HepG2 (cell line): Measurements from ENCODE around the gene PDIA6. TPM values are rescaled to one million over a fixed set of nuclear protein-coding genes. Genes with fewer than 3 reads are reported as not detected.

Experiments used
- ATAC-seq: fragments of 200-7000 bp; cut with Tn5 transposase; 3 replicates; pipeline ENCODE4 v1.9.1; 2020; ENCODE audit warnings: mild to moderate bottlenecking, moderate library complexity
- BruUV-seq: library from RNA; stranded (reverse); fragments of 400-500 nt; replicated peaks from 2 replicates; lab custom pipeline; 2021; lab: Mats Ljungman, UMichigan
- CTCF ChIA-PET: fragments of 300-600 bp; formaldehyde crosslinking; extraction: SDS; loops from one replicate; lab custom pipeline; 2021; ENCODE audit warnings: low total read pairs, inconsistent platforms, low intra/inter-chr PET ratio; lab: Yijun Ruan, JAX
- POLR2A ChIA-PET: fragments of 350-600 bp; sonication (Branson Sonifier 250); formaldehyde crosslinking; loops from one replicate; lab custom pipeline; 2020; ENCODE audit warnings: antibody characterized with exemption, inconsistent platforms; lab: Yijun Ruan, JAX
- DNase-seq: peaks from one replicate; pipeline ENCODE4 v3.0.0-alpha.2; 2015; ENCODE audit warnings: low spot score
- FAIRE-seq: peaks from 3 replicates; lab custom pipeline; 2011; peaks lifted over from hg19 to GRCh38; lab: Jason Lieb, UNC
- H2AFZ ChIP-seq: one replicate; pipeline ENCODE4 v1.6.1; 2011; ENCODE audit warnings: low read length, inconsistent platforms
- H3K27ac ChIP-seq: fragments of 300-600 bp; 3 replicates; pipeline ENCODE4 v1.8.0; 2011; ENCODE audit warnings: mixed run types, mild to moderate bottlenecking, mixed read lengths, low read length, inconsistent platforms; ENCODE audit not compliant: insufficient read depth; ENCODE audit errors: extremely low read length
- H3K27me3 ChIP-seq, 2 experiments: fragments of 200-600 bp in 1 of 2; 2 replicates in 1 of 2; 3 replicates in 1 of 2; pipeline versions ENCODE4 v1.6.0 to v1.8.0; 2011; ENCODE audit warnings: low read length in 2 of 2, mild to moderate bottlenecking in 2 of 2, moderate library complexity in 2 of 2, inconsistent platforms in 1 of 2; ENCODE audit not compliant: insufficient read depth in 2 of 2, control insufficient read depth in 1 of 2
- H3K36me3 ChIP-seq, 2 experiments: fragments of 200-600 bp in 1 of 2; replicated peaks in 1 of 2; 2 replicates in 1 of 2; 3 replicates in 1 of 2; pipeline versions ENCODE4 v1.5.1 to v1.8.0; 2011; ENCODE audit warnings: low read length in 2 of 2, inconsistent platforms in 1 of 2; ENCODE audit not compliant: insufficient read depth in 2 of 2, control insufficient read depth in 1 of 2
- H3K4me1 ChIP-seq: 2 replicates; pipeline ENCODE4 v1.5.1; 2012; ENCODE audit warnings: low read length, inconsistent platforms; ENCODE audit not compliant: insufficient read depth
- H3K4me2 ChIP-seq: 2 replicates; pipeline ENCODE4 v1.6.0; 2011; ENCODE audit warnings: low read depth, low read length, inconsistent platforms
- H3K4me3 ChIP-seq, 3 experiments: fragments of 200-600 bp in 1 of 3; sonication (generic), shearing (Covaris generic) in 1 of 3; replicated peaks in 1 of 3; 2 replicates each; pipeline ENCODE4 v1.5.1; 2011 to 2016; ENCODE audit warnings: low read length in 3 of 3, inconsistent platforms in 2 of 3, low read depth in 2 of 3, mild to moderate bottlenecking in 2 of 3, control low read depth in 1 of 3, mixed read lengths in 1 of 3; ENCODE audit not compliant: insufficient read depth in 1 of 3
- H3K79me2 ChIP-seq: one replicate; pipeline ENCODE4 v1.6.1; 2011; ENCODE audit warnings: low read length, inconsistent platforms; ENCODE audit not compliant: insufficient read depth
- H3K9ac ChIP-seq: 2 replicates; pipeline ENCODE4 v1.6.0; 2011; ENCODE audit warnings: mild to moderate bottlenecking, low read depth, low read length, inconsistent platforms; ENCODE audit not compliant: insufficient read depth
- H3K9me3 ChIP-seq: 2 replicates; pipeline ENCODE4 v1.5.1; 2012; ENCODE audit warnings: mild to moderate bottlenecking, low read length
- H4K20me1 ChIP-seq: 2 replicates; pipeline ENCODE4 v1.6.0; 2011; ENCODE audit warnings: inconsistent platforms, mild to moderate bottlenecking, low read length, moderate library complexity; ENCODE audit not compliant: insufficient read depth
- KLF11 ChIP-seq: IDR thresholded peaks from 2 replicates; pipeline ENCODE4 v1.6.1; 2016; ENCODE audit warnings: missing compliant biosample characterization
- MYPOP ChIP-seq: sonication (generic); formaldehyde crosslinking; IDR thresholded peaks from 2 replicates; pipeline ENCODE4 v1.8.1; 2023; ENCODE audit warnings: mild to moderate bottlenecking, moderate library complexity, missing genetic modification reagents
- NFAT5 ChIP-seq: sonication (generic); formaldehyde crosslinking; IDR thresholded peaks from 2 replicates; pipeline ENCODE4 v1.4.0; 2020; ENCODE audit warnings: missing genetic modification reagents
- SIX4 ChIP-seq: sonication (generic); formaldehyde crosslinking; IDR thresholded peaks from 2 replicates; pipeline ENCODE4 v1.4.0; 2020; ENCODE audit warnings: missing genetic modification reagents
- ZNF317 ChIP-seq: sonication (generic); formaldehyde crosslinking; IDR thresholded peaks from 2 replicates; pipeline ENCODE4 v1.5.0; 2020; ENCODE audit warnings: mild to moderate bottlenecking, missing genetic modification reagents
- ZNF770 ChIP-seq: sonication (generic); formaldehyde crosslinking; IDR thresholded peaks from 2 replicates; pipeline ENCODE4 v1.5.0; 2020; ENCODE audit warnings: mild to moderate bottlenecking, missing genetic modification reagents
- WGBS: methylation state at CpG from one replicate; pipeline ENCODE4 v1.1.6; 2017; ENCODE audit warnings: low lambda C conversion rate; 5-methylcytosine and 5-hydroxymethylcytosine counted together
- in situ Hi-C: cut with HindIII; loops from 2 replicates; pipeline ENCODE4 v1.10.0; 2017; ENCODE audit warnings: low pct_unique_long_range_greater_than_20kb; ENCODE audit not compliant: extremely low pct_ligation_motif_present
- intact Hi-C: fragments of 100-400 bp; cut with micrococcal nuclease; formaldehyde crosslinking; loops from one replicate; pipeline ENCODE4 v1.10.0; 2022; ENCODE audit not compliant: unreplicated experiment
- polyA plus RNA-seq, 8 experiments: library from polyadenylated mRNA; depleted of rRNA in 3 of 8; stranded (reverse) in 7 of 8; unstranded in 1 of 8; fragments of >200 nt; fragmentation: Illumina TruSeq in 4 of 8; extraction: Trizol in 4 of 8; gene quantifications; 2 replicates each; pipeline versions ENCODE4 v1.2.1 to v1.2.3, GENCODE V29; 2011 to 2016; ENCODE audit warnings: low read depth in 4 of 8, missing spikeins in 1 of 8, mixed read lengths in 1 of 8; ENCODE audit not compliant: insufficient read depth in 1 of 8
- total RNA-seq, 5 experiments: library from RNA; depleted of rRNA; stranded (reverse); fragments of >200 nt; fragmentation: Illumina TruSeq; extraction: Trizol; gene quantifications; 2 replicates each; pipeline ENCODE4 v1.2.3, GENCODE V29; 2016; ENCODE audit warnings: low read depth in 1 of 5

The PDIA6 gene
- total and polyA plus RNA-seq, 2 of the 13 experiments (the other 11 are each of a cell fraction or from before 2014, with no cell fraction given): 586 to 642 TPM

- no peaks in the 10 kb centered on the region for H3K36me3 ChIP-seq
- no peaks in the 10 kb centered on the region for H3K4me1 ChIP-seq
- H3K4me2 ChIP-seq: no peak overlapping the region
- no peak for ATAC-seq
- FAIRE-seq: peak; percentile 34
- no peaks in the 10 kb centered on the region for H3K79me2 ChIP-seq
- no peaks in the 10 kb centered on the region for H4K20me1 ChIP-seq
- intact Hi-C loops: no loop called here
- WGBS: 39% methylated on average over 8 of the region's 8 CpGs
- H2AFZ ChIP-seq: no peak overlapping the region
- H3K27ac ChIP-seq: no peak overlapping the region
- ChIA-PET POLR2A (no interaction called here), CTCF (no interaction called here)
- DNase-seq: no peak
- no TSS peak for BruUV-seq
- TF ChIP-seq SIX4 (CRISPR knock-in tag): no peak
- TF ChIP-seq KLF11 (CRISPR knock-in tag): no peak
- TF ChIP-seq ZNF317 (CRISPR knock-in tag): no peak
- no peak for TF ChIP-seq MYPOP (CRISPR knock-in tag)
- H3K9ac ChIP-seq: no peak overlapping the region
- no peak overlapping the region for H3K4me3 ChIP-seq
- no peaks in the 10 kb centered on the region for H3K9me3 ChIP-seq
- H3K27me3 ChIP-seq: peaks cover 6 to 72% of the 10 kb centered on the region in 2 experiments; a peak in 4 of 5 replicates
- in situ Hi-C loops: no loop called here
Observed at GRCh38 chr2:10826026-10826425, 13.4 kb upstream of the PDIA6 start.

- CTCF ChIA-PET: no interaction called here
- H4K20me1 ChIP-seq: no peaks in the 10 kb centered on the region
- no peak overlapping the region for H3K4me2 ChIP-seq
- peaks cover 0 to 72% of the 10 kb centered on the region in 2 experiments; a peak in 4 of 5 replicates for H3K27me3 ChIP-seq
- DNase-seq (no peak), FAIRE-seq (no peak), ATAC-seq (no peak)
- no peaks in the 10 kb centered on the region for H3K36me3 ChIP-seq
- intact Hi-C loops (no loop called here), in situ Hi-C loops (no loop called here)
- H2AFZ ChIP-seq: no peak overlapping the region
- POLR2A ChIA-PET: no interaction called here
- BruUV-seq: no TSS peak
- no peaks in the 10 kb centered on the region for H3K4me1 ChIP-seq
- no peak overlapping the region for H3K4me3 ChIP-seq
- H3K79me2 ChIP-seq: no peaks in the 10 kb centered on the region
- no peak overlapping the region for H3K27ac ChIP-seq
- no peak overlapping the region for H3K9ac ChIP-seq
- H3K9me3 ChIP-seq: no peaks in the 10 kb centered on the region
- 17% methylated on average over 2 of the region's 4 CpGs for WGBS
- no peak for TF ChIP-seq NFAT5 (CRISPR knock-in tag)
- no peak for TF ChIP-seq ZNF770
Observed at GRCh38 chr2:10824191-10824590, 11.6 kb upstream of the PDIA6 start.
